Panc1 (cell line): Measurements from ENCODE around the gene CD9.

Source experiments
- CTCF ChIP-seq: fragments of 450-650 bp; IDR thresholded peaks from 2 replicates; pipeline ENCODE4 v1.5.1; 2017; ENCODE audit warnings: mild to moderate bottlenecking
- POLR2AphosphoS5 ChIP-seq: IDR thresholded peaks from 2 replicates; pipeline ENCODE4 v1.6.1; 2012; ENCODE audit warnings: mild to moderate bottlenecking, low read depth, low read length, moderate library complexity
- REST ChIP-seq, 2 experiments: IDR thresholded peaks; 2 replicates each; pipeline ENCODE4 v1.6.1; 2011 to 2012; ENCODE audit warnings: low read depth in 2 of 2, control low read depth in 1 of 2, low read length in 1 of 2, mild to moderate bottlenecking in 1 of 2, moderate library complexity in 1 of 2; ENCODE audit not compliant: insufficient read depth in 1 of 2

GRCh38 chr12:6279256-6279628 lies 79.0 kb downstream of the CD9 start:
- TF ChIP-seq CTCF (no peak), REST (IDR thresholded peaks at IDR 0.05; ENCODE audit: insufficient read depth in 1 of 2, low read depth in 2 of 2, low read length in 1 of 2) (no peak), POLR2AphosphoS5 (no peak)
